Esophagus muscularis mucosa (tissue), 4 donors: ENCODE results near the gene TUB. TPM values are rescaled to one million over a fixed set of nuclear protein-coding genes. Genes with fewer than 3 reads are reported as not detected.

ENCODE experiments used
- DNase-seq: peaks from one replicate; pipeline ENCODE4 v3.0.0-alpha.2; 2017; ENCODE audit errors: extremely low spot score
- H3K27ac ChIP-seq, 4 donors: fragments of 200-600 bp; sonication (generic); replicated peaks in 1 of 4; 1 replicate in 3 of 4; 2 replicates in 1 of 4; pipeline ENCODE4 v1.5.1; 2016 to 2019; ENCODE audit warnings: mild to moderate bottlenecking in 1 of 4
- H3K27me3 ChIP-seq, 4 donors: fragments of 200-600 bp; sonication (generic); one replicate each; pipeline versions ENCODE4 v1.5.1 to v1.6.0; 2016 to 2019
- H3K36me3 ChIP-seq, 4 donors: fragments of 200-600 bp; sonication (generic); one replicate each; pipeline ENCODE4 v1.5.1; 2016 to 2019
- H3K4me1 ChIP-seq, 4 donors: fragments of 200-600 bp; sonication (generic); one replicate each; pipeline ENCODE4 v1.5.1; 2016 to 2019
- H3K4me3 ChIP-seq, 4 donors: fragments of 200-600 bp; sonication (generic); 1 replicate in 2 of 4; 2 replicates in 2 of 4; pipeline ENCODE4 v1.5.1; 2016 to 2019; ENCODE audit warnings: mild to moderate bottlenecking in 4 of 4, moderate library complexity in 1 of 4
- H3K9me3 ChIP-seq, 4 donors: fragments of 200-600 bp; sonication (generic); 1 replicate in 3 of 4; 2 replicates in 1 of 4; pipeline ENCODE4 v1.5.1; 2016 to 2019
- CTCF ChIP-seq, 3 experiments: fragments of 200-600 bp in 2 of 3; fragments of 450-650 bp in 1 of 3; sonication (generic) in 2 of 3; IDR thresholded peaks; one replicate each; pipeline ENCODE4 v1.5.1; 2017 to 2019; ENCODE audit warnings: antibody characterized with exemption in 3 of 3, mild to moderate bottlenecking in 2 of 3, moderate library complexity in 1 of 3
- EP300 ChIP-seq: sonication (generic); formaldehyde crosslinking; IDR thresholded peaks from one replicate; pipeline ENCODE4 v1.6.1; 2017; ENCODE audit warnings: antibody characterized with exemption
- POLR2A ChIP-seq: fragments of 450-650 bp; IDR thresholded peaks from one replicate; pipeline ENCODE4 v1.6.1; 2017; ENCODE audit warnings: antibody characterized with exemption, moderate library complexity, mild to moderate bottlenecking, low read depth
- POLR2AphosphoS5 ChIP-seq, 2 donors: sonication (generic); formaldehyde crosslinking; IDR thresholded peaks; one replicate each; pipeline ENCODE4 v1.6.1; 2017; ENCODE audit warnings: antibody characterized with exemption in 2 of 2
- WGBS: methylation state at CpG from one replicate; pipeline ENCODE4 v1.1.5; 2018; 5-methylcytosine and 5-hydroxymethylcytosine counted together
- intact Hi-C: fragments of 100-400 bp; cut with DNase I; formaldehyde crosslinking; loops from one replicate; pipeline ENCODE4 v1.15.1; 2023
- total RNA-seq, 4 donors: library from RNA; depleted of rRNA; stranded (reverse); fragments of >200 nt; gene quantifications; one replicate each; pipeline versions ENCODE4 v1.1.0 to v1.2.1, GENCODE V29; 2016

TUB gene
- total RNA-seq, 4 donors from 2014 or later: 8.3 to 18.3 (median 12.1) TPM

GRCh38 chr11:8094656-8095055 is 13.6 kb downstream of the TUB start:
- intact Hi-C loops: loop anchor here (5.0 to 10.0 kb wide), 2 partner anchors 62 to 90 kb away; no protein-coding TSS in a partner anchor
- H3K27me3 ChIP-seq: no peaks in the 10 kb centered on the region
- H3K36me3 ChIP-seq: peaks cover 0 to 49% (median 38%) of the 10 kb centered on the region in 4 donors
- TF ChIP-seq CTCF (IDR thresholded peaks at IDR 0.05) (no peak), POLR2A (no peak), EP300 (no peak), POLR2AphosphoS5 (IDR thresholded peaks at IDR 0.05) (no peak)
- H3K9me3 ChIP-seq: no peaks in the 10 kb centered on the region
- H3K4me1 ChIP-seq: peaks cover 9 to 13% (median 11%) of the 10 kb centered on the region in 4 donors
- WGBS: 88% methylated on average over 11 of the region's 11 CpGs
- DNase-seq: no peak
- H3K27ac ChIP-seq: no peak overlapping the region
- no peak overlapping the region for H3K4me3 ChIP-seq

GRCh38 chr11:8095371-8095770 is 14.4 kb downstream of the TUB start:
- intact Hi-C loops: loop anchor here (10.0 kb wide), 1 partner anchor 91 kb away; no protein-coding TSS in a partner anchor
- no peak for TF ChIP-seq POLR2A
- TF ChIP-seq POLR2AphosphoS5 (IDR thresholded peaks at IDR 0.05): no peak
- no peak for TF ChIP-seq EP300
- no peak for TF ChIP-seq CTCF (IDR thresholded peaks at IDR 0.05)
- DNase-seq: no peak
- 60% methylated on average over 7 of the region's 12 CpGs for WGBS
- Histone ChIP-seq H3K4me3 (no peak overlapping the region), H3K9me3 (no peaks in the 10 kb centered on the region), H3K27me3 (no peaks in the 10 kb centered on the region), H3K36me3 (peaks cover 0 to 56% (median 45%) of the 10 kb centered on the region in 4 donors), H3K4me1 (peaks cover 9 to 13% (median 11%) of the 10 kb centered on the region in 4 donors), H3K27ac (no peak overlapping the region)

DNA sequence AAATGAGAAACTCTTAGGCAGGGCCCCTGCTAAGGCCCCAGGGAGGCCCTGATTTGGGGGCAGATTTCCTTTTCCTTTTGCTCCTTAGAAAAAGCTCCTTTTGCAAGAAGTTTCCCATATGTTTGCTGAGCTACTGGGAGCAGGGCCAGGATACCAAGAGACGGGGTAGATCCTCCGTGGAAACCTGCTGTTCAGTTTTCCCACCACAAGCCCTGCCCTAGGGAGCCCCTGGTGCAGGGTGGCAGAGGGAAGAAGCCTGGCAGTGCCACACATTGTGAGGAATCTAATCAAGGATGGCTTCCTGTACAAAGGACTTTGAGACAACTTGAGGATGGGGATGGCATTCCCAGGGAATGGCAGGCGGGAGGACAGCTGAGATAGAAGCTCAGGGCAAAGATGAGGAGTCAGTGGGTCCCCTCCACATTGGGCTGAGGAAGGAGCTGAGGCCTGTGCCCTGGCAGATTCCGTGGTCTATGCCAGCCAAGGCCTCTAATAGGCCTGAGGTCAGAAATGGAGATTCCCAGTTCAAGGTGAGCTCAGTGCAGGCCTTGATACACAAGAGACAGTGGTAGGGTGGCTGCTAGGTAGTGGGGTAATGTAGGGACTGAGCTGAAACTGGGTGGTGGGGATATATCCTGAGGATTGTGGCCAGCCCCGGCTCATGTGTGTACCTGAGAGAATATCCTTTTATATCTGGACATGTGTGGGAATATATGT is 15.0 kb downstream of the TUB start:
- no peak for TF ChIP-seq POLR2AphosphoS5 (IDR thresholded peaks at IDR 0.05)
- no peak for TF ChIP-seq POLR2A
- no peak for TF ChIP-seq CTCF (IDR thresholded peaks at IDR 0.05)
- TF ChIP-seq EP300: no peak
- H3K27ac ChIP-seq: no peak overlapping the region
- no peaks in the 10 kb centered on the region for H3K27me3 ChIP-seq
- peaks cover 9 to 13% (median 11%) of the 10 kb centered on the region in 4 donors for H3K4me1 ChIP-seq
- H3K9me3 ChIP-seq: no peaks in the 10 kb centered on the region
- peaks cover 1 to 62% (median 51%) of the 10 kb centered on the region in 4 donors for H3K36me3 ChIP-seq
- no peak overlapping the region for H3K4me3 ChIP-seq
- intact Hi-C loops: loop anchor here (10.0 kb wide), 1 partner anchor 91 kb away; no protein-coding TSS in a partner anchor
- DNase-seq: no peak
- WGBS: 75% methylated on average over 5 of the region's 5 CpGs

DNA sequence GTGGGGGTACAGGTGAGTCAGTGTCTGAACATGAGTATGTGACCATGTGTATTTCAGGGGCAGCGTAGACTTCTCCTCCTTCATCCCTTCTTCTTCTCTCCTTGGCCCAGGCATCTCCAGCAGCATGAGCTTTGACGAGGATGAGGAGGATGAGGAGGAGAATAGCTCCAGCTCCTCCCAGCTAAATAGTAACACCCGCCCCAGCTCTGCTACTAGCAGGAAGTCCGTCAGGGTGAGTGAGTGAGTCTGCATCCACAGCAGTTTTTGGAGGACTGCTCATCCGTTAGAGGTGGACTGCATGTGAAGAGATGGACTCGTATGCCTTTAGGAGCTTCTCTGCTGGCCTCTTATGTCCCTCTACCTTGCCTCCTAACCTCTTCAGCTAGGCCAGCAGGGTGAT is 15.6 kb downstream of the TUB start:
- DNase-seq: no peak
- Histone ChIP-seq H3K27me3 (no peaks in the 10 kb centered on the region), H3K27ac (no peak overlapping the region), H3K4me3 (no peak overlapping the region), H3K9me3 (no peaks in the 10 kb centered on the region), H3K36me3 (peaks cover 7 to 68% (median 57%) of the 10 kb centered on the region in 4 donors), H3K4me1 (peaks cover 9 to 13% (median 11%) of the 10 kb centered on the region in 4 donors)
- TF ChIP-seq CTCF (IDR thresholded peaks at IDR 0.05): no peak
- no peak for TF ChIP-seq POLR2A
- no peak for TF ChIP-seq POLR2AphosphoS5 (IDR thresholded peaks at IDR 0.05)
- TF ChIP-seq EP300: no peak
- intact Hi-C loops: loop anchor here (10.0 kb wide), 1 partner anchor 92 kb away; no protein-coding TSS in a partner anchor
- WGBS: 80% methylated on average over 5 of the region's 6 CpGs
